D721Med (cell line): ENCODE measurements around the gene SLC29A2.

Experiments
- DNase-seq: peaks from one replicate; pipeline ENCODE4 v3.0.0; 2011; ENCODE audit warnings: low spot score; ENCODE audit not compliant: insufficient read length
- FAIRE-seq: peaks from 2 replicates; lab custom pipeline; 2011; peaks lifted over from hg19 to GRCh38; lab: Jason Lieb, UNC
- TF ChIP-seq, protein P1 (sequence below): IDR thresholded peaks from 2 replicates; pipeline ENCODE4 v1.5.1; 2012; ENCODE audit warnings: mild to moderate bottlenecking, control low read depth; ENCODE audit not compliant: insufficient read depth; ENCODE audit errors: missing control alignments

The SLC29A2 gene

GRCh38 chr11:66337103-66337899, 34.3 kb downstream of the SLC29A2 start:
- FAIRE-seq (no peak), DNase-seq (no peak)
- TF ChIP-seq, protein P1, sequence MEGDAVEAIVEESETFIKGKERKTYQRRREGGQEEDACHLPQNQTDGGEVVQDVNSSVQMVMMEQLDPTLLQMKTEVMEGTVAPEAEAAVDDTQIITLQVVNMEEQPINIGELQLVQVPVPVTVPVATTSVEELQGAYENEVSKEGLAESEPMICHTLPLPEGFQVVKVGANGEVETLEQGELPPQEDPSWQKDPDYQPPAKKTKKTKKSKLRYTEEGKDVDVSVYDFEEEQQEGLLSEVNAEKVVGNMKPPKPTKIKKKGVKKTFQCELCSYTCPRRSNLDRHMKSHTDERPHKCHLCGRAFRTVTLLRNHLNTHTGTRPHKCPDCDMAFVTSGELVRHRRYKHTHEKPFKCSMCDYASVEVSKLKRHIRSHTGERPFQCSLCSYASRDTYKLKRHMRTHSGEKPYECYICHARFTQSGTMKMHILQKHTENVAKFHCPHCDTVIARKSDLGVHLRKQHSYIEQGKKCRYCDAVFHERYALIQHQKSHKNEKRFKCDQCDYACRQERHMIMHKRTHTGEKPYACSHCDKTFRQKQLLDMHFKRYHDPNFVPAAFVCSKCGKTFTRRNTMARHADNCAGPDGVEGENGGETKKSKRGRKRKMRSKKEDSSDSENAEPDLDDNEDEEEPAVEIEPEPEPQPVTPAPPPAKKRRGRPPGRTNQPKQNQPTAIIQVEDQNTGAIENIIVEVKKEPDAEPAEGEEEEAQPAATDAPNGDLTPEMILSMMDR, result no peak

DNA sequence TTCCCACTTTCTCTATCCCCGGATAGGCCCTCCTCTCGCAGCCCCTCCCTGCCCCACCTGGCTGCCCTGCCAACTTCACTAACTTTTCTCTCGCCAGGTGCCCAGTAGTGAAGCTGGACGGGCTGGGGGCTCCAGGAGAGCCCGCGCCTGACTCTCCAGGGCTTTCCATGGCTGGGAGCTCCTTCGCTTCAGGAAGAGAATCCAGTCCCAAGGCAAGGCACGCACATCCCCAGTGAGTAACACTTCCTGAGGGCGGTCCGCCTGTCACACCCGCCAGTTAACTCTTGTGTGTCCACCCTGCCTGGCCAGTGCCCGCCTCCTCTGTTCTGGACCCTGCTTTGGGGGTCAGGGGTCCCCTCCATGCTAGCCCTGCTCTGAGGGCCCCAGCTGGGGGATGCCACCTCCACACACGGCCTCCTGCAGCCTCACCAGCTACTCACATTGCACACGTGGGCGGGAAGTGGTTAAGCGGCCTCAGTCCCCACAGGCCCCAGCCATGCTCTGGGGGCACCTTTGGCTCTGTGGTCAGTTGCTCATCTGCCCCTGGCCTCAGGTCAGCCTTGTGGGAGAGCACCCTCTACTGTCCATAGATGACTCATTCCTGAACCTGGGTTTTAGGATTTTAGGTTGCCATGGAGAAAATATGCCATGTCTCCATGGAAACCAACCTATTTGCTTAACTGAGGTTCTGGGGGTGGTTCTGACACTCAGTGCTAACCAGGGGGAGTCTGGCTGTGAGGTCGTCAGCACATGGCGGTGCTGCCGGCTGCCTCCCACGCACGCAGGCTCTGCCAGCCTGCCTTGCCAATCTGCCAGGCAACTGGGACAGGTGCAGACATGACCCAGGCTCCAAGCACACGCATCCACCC, 35.1 kb downstream of the SLC29A2 start, which contains the start of gene RIN1:
TSS of gene RIN1 (minus strand) at position 201 of the 869 bp plus-strand sequence. CDS start at position 169, 32 bp downstream.
- no peak for DNase-seq
- TF ChIP-seq, protein P1, result peak; percentile 17
- no peak for FAIRE-seq

DNA sequence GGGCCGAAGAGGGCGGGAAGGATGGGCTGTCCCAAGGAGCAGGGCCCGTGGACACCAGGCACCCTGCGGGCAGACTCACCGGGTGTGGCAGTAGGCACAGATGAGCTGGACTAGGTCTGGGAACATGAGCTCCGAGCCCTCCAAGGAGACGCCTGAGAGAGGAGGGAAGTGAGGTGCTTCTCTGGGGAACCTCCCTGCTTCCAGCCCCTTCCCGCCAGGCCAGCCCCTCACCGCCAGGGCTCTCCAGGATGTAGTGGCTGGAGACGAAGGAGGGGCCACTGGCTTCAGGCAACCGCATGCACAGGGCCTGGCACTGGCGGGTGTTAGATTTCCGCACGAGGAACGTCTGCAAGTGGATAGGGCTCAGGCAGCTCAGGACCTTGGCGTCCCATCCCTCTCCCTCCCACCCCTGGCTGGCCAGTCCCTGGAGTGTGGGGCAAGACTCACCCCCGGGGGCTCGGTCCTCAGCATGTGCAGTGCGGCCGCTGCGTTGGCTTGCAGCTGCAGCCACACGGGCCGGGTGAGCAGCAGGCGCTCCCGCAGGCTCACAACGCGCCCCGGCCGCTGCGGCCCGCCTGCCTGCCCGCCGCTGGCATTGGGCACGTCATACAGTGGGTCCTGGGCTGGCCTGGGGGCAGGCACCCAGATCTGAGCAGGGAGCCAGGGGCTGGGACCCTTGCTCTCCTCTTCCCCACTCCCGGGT, 35.9 kb downstream of the SLC29A2 start:
- no peak for FAIRE-seq
- TF ChIP-seq, protein P1, result no peak
- DNase-seq, result no peak

DNA sequence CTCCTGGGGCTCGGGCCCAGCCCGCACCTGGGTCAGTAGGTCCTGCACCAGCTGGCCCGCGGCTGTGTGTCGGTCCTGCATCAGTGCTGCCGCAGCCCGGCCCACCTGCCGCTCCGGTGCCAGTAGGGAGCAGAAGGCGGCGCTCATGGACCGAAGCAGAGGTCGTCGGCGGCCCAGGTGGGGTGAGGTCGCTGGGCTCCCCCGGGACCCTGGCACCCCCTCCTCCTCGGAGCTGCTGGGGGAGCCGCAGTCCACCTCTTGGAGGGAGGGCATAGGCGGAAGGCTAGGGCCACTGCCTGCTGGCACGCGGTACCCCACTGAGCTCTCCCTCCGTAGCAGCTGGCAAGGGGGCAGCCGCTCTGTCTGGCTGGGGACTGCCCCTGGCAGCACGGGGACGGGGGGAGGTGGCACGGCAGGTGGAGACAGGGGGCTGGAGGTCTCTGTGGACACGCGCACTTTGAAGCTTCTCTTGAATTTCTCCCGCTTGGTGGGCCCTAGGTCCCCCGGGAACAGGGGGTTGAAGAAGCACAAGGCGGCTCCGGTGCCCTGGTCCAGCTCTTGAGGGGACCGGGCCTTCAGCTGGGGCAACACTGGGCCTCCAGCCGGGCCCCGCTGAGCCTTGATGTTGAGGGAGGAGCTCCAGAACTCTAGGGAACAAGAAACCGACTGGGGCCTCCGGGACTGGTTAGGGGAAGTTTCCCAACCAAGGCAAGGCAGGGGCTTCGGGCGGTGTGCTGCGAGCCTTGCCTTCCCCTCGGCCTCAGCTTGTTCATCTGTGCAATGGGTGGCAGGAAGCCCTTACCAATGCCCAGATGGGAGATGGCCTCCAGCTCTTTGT, 36.7 kb downstream of the SLC29A2 start:
- DNase-seq (no peak), FAIRE-seq (no peak)
- TF ChIP-seq, protein P1, result no peak

DNA sequence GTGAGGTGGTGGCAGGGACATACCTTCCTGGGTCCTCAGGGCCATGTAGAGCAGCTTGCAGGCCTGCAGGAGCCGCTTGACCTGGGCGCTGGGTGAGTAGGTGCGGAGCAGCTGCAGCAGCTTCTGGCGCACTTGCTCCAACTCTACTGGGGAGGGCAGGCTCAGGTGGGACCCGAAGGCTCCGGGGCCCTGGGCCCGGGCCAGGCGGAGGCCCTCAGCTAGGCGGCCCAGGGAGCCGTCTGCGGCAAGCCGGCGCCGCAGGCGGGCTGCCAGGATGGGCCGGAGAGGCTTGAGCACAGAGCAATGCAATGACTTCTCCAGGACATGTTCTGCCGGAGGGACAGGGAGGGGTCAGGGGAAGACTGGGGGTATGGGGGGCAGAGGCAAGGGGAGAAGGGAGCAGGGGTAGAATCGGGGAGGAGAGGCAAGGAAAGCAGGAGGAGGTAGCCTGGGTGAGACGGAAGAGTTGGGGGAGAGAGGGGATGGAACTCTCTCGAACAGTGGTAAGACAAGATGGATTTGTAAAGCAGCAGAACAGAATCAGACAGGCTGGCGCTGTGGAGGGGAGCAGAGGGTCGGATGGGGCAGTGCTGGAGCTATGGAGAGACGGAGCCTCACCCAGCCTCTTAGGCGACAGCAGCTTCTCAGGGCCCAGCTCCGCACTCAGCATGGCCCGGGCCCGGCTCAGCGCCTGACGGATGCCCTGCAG, 37.5 kb downstream of the SLC29A2 start:
- DNase-seq (no peak), FAIRE-seq (no peak)
- TF ChIP-seq, protein P1, result no peak

- DNase-seq, result no peak
- FAIRE-seq, result no peak
- TF ChIP-seq, protein P1, result no peak
Measured at GRCh38 chr11:66333220-66333877, 38.2 kb downstream of the SLC29A2 start.
